Right cardiac atrium (tissue), 5 donors: ENCODE data around the gene EPB41L4A. TPM values are rescaled to one million over a fixed set of nuclear protein-coding genes. Genes with fewer than 3 reads are reported as not detected.

Experiments used
- ATAC-seq, 2 donors: fragments of 200-7000 bp; cut with Tn5 transposase; one replicate each; pipeline versions ENCODE4 v1.8.0 to v1.9.1; 2020; ENCODE audit warnings: moderate library complexity in 2 of 2, mild to moderate bottlenecking in 1 of 2
- DNase-seq, 3 donors: peaks; one replicate each; pipeline ENCODE4 v3.0.0-alpha.2; 2020
- H3K27ac ChIP-seq: one replicate; pipeline ENCODE4 v1.5.1; 2013; ENCODE audit warnings: mild to moderate bottlenecking, low read length, control low read depth, moderate library complexity
- H3K27me3 ChIP-seq: one replicate; pipeline ENCODE4 v1.6.1; 2013; ENCODE audit not compliant: control insufficient read depth, insufficient read depth
- H3K4me1 ChIP-seq: one replicate; pipeline ENCODE4 v1.6.1; 2013; ENCODE audit warnings: low read length; ENCODE audit not compliant: control insufficient read depth, insufficient read depth
- H3K4me3 ChIP-seq: one replicate; pipeline ENCODE4 v1.5.1; 2013; ENCODE audit warnings: low read length, control low read depth
- H3K9me3 ChIP-seq: one replicate; pipeline ENCODE4 v1.6.1; 2013; ENCODE audit warnings: low read length; ENCODE audit not compliant: control insufficient read depth
- WGBS: extraction: QIAGEN DNeasy Blood & Tissue Kit; methylation state at CpG from one replicate; pipeline ENCODE4 v1.1.7; 2013; 5-methylcytosine and 5-hydroxymethylcytosine counted together
- intact Hi-C, 4 donors: fragments of 100-400 bp; cut with DNase I; formaldehyde crosslinking; loops; one replicate each; pipeline versions ENCODE4 v1.11.0 to v1.14.0; 2022 to 2023
- polyA plus RNA-seq: library from polyadenylated mRNA; stranded (reverse); fragments of 200-250 nt; gene quantifications from one replicate; pipeline ENCODE4 v1.2.3, GENCODE V29; 2013
- total RNA-seq, 4 donors: library from RNA; stranded (reverse); fragmentation: NEBNext Ultra II Directional; extraction: Animal tissue kit (Norgen Biotek cat#: 25700); gene quantifications; one replicate each; pipeline ENCODE4 v1.2.1, GENCODE V29; 2021
- donor health status: healthy with polysubstance abuse.
- donor health status: DM: no; HTN: yes; CAD: no.
- donor health status: DM: no; HTN: no; CAD: no.
- donor health status: DM: no; HTN: yes; CAD: no; lungs with severe emphysema.
- donor health status: DM: yes; HTN: yes; CAD: no.

EPB41L4A gene
- total and polyA plus RNA-seq, 5 donors: 9.2 to 43.7 (median 27.2) TPM

DNA sequence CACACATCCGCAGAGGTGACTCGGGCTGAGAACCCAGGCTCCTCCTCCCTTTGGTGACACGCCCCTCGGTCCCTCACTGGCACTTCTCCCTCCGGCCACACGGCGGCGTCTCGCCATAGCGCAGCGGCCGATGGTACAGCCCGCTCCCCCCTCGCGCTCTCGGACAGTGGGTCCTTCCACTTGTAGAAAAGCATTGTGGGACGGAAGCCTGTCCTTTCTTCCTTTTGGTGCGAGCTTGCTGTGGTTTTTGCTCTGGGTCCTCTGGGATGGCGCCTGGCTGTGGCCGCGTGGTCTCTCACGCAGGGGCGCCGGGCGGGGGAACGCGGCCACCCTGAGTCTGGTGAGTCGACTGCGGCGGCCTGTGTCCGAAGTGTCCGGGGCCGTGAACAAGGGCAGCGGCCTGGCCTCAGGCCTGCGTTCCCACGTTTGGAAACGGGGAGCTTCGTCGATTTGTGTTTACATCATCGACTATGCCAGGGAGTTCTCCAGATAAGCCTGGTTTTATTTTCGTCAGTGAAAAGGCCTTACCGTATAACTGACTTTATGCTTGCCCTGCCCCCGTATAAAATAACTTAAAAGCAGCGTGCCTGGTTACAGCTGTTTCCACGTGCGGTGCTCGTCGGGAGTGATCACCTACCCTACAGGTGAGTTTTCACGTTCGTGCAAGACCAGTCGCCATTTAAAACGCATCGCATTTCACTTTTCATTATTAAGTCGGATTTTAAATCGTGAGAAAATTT lies 258.3 kb downstream of the EPB41L4A start:
- Histone ChIP-seq H3K9me3 (no peaks in the 10 kb centered on the region), H3K27ac (peak overlapping the region; percentile 57), H3K27me3 (no peaks in the 10 kb centered on the region), H3K4me3 (peak overlapping the region; percentile 49), H3K4me1 (no peaks in the 10 kb centered on the region)
- ATAC-seq (peak; percentile 92 to 93), DNase-seq (peak; percentile 89 to 97 (median 95))
- under 1% methylated on average over 55 of the region's 55 CpGs for WGBS
- intact Hi-C loops: no loop called here

- no peak overlapping the region for H3K4me3 ChIP-seq
- no peaks in the 10 kb centered on the region for H3K27me3 ChIP-seq
- intact Hi-C loops: no loop called here
- ATAC-seq: peak; percentile 52 to 79
- WGBS: 35% methylated on average over 5 of the region's 5 CpGs
- H3K4me1 ChIP-seq: no peaks in the 10 kb centered on the region
- H3K27ac ChIP-seq: no peak overlapping the region
- no peaks in the 10 kb centered on the region for H3K9me3 ChIP-seq
- DNase-seq: peak; percentile 71 to 87 (median 81)
These were observed 259.6 kb downstream of the EPB41L4A start for GRCh38 chr5:112159435-112159834.

- Histone ChIP-seq H3K27ac (no peak overlapping the region), H3K27me3 (no peaks in the 10 kb centered on the region), H3K4me3 (no peak overlapping the region), H3K4me1 (no peaks in the 10 kb centered on the region), H3K9me3 (no peaks in the 10 kb centered on the region)
- DNase-seq (no peak), ATAC-seq (no peak)
- intact Hi-C loops: no loop called here
- 86% methylated on average over 3 of the region's 3 CpGs for WGBS
These were observed 262.9 kb downstream of the EPB41L4A start for GRCh38 chr5:112156211-112156610.

DNA sequence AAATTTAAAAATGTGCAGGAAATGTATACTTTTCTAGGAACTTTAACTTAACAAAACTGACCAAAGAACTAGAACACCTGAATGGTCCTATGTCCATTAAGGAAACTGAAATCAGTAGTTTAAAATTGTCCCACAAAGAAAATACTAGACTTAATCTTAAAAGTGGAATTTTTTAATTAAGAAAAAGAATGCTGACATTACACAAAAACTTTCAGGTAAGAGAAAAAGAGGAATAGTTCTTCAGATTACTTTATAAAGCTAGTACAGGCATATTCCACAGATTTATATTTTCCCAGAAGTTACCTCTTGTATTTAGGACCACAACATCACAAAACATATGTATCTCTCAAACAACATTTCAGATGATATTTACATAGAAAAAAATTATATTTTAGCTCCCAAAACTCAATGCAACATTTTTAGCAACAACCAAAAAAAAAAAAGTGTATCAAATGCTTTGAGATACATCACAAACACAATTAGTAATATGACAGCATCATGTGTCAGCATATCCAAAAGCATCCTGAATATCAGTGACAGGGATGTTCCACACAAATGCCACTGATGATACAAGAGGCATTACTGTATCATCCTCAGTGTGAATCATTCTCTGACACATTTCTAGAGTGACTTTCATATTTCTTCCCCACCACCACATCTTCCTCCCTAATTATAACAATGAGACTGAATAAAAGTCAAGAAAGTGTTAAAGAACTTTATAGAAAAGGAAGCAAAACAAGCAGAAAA lies 264.0 kb downstream of the EPB41L4A start:
- intact Hi-C loops: no loop called here
- no peaks in the 10 kb centered on the region for H3K9me3 ChIP-seq
- H3K4me3 ChIP-seq: no peak overlapping the region
- H3K27ac ChIP-seq: no peak overlapping the region
- H3K27me3 ChIP-seq: no peaks in the 10 kb centered on the region
- no peak for DNase-seq
- no peak for ATAC-seq
- no peaks in the 10 kb centered on the region for H3K4me1 ChIP-seq

GRCh38 chr5:112149727-112150126 lies 269.4 kb downstream of the EPB41L4A start:
- WGBS: 77% methylated on average over 4 of the region's 4 CpGs
- no peak for DNase-seq
- no peak overlapping the region for H3K4me3 ChIP-seq
- no peak overlapping the region for H3K27ac ChIP-seq
- peaks cover 2% of the 10 kb centered on the region for H3K4me1 ChIP-seq
- H3K9me3 ChIP-seq: no peaks in the 10 kb centered on the region
- H3K27me3 ChIP-seq: no peaks in the 10 kb centered on the region
- ATAC-seq: no peak
- intact Hi-C loops: loop anchor here (5.0 to 10.0 kb wide), 5 partner anchors 597 to 992 kb away; no protein-coding TSS in a partner anchor

DNA sequence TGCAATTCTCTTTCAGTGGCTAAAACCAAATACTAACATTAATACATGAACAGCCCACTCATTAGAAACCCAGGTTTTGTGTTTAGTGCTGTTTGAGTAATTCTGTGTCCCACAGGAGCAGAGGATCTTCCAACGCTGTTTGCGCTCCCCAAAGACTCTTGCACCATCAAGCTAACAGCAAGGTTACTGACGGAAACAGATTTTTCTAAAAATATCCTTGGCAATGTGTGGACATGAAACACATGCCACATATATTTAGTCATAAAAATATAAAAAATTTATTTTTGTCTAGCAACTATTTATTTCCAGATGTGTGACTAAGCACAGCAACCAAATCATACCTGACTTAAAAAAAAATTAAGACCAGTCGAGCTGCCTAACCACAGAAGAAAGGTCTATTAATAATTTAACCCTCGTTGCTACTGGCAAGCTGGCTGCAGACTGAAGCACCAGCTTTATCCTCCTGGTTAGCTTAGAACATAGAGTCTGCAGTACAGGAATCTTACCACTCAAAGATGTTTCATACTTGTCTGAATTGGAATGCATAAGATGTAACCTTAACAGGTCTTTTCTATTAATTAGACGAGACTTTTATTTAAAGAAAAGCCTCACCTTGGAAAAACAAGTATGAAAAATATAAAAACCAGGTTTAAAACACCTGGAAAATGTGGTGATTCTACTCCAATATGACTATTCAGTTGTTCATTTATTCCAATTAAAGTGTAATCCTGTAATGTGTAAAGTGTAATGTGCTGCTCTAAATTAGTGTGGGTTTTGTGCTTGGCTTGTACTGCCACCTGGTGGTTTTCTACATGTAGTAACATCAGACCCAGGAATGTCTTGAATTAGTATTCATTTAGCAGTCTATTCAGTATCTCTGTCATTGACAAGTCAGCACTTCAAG lies 272.5 kb downstream of the EPB41L4A start:
- WGBS: 33% methylated on average over 6 of the region's 6 CpGs
- Histone ChIP-seq H3K4me3 (no peak overlapping the region), H3K27ac (no peak overlapping the region), H3K27me3 (no peaks in the 10 kb centered on the region), H3K9me3 (no peaks in the 10 kb centered on the region), H3K4me1 (peaks cover 5% of the 10 kb centered on the region)
- ATAC-seq (peak; percentile 83 to 86), DNase-seq (peak in 1 of 3 donors; percentile 20)
- intact Hi-C loops: loop anchor here (5.0 to 10.0 kb wide), 5 partner anchors 594 to 989 kb away; no protein-coding TSS in a partner anchor

DNA sequence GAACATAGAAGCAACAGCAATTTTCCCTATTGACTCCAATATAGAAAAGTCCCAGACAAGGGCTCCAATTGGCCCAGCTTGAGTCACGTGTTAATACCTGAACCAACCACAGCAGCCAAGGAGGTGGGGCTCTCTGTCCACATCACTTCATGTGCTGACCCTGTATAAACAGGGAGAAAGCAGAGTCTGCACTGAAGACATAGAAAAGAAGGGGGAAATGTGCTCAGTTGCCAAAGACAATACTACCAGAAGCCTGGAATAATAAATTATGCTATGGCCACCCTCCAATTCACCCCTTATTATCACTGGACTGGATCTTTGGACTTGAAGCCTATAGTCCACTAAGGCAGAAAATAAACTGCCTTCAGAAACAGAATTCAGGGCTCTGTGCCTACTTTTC lies 275.4 kb downstream of the EPB41L4A start:
- WGBS: 64% methylated on average over 1 of the region's 1 CpG
- ATAC-seq (peak; percentile 32 to 46), DNase-seq (no peak)
- no peak overlapping the region for H3K4me3 ChIP-seq
- intact Hi-C loops: loop anchor here in 2 of 4 donors (5.0 to 10.0 kb wide), 2 partner anchors 591 to 609 kb away; no protein-coding TSS in a partner anchor
- no peak overlapping the region for H3K27ac ChIP-seq
- H3K9me3 ChIP-seq: no peaks in the 10 kb centered on the region
- no peaks in the 10 kb centered on the region for H3K27me3 ChIP-seq
- H3K4me1 ChIP-seq: peaks cover 5% of the 10 kb centered on the region

- ATAC-seq (peak; percentile 67 to 77), DNase-seq (peak in 1 of 3 donors; percentile 20)
- peaks cover 5% of the 10 kb centered on the region for H3K4me1 ChIP-seq
- no peaks in the 10 kb centered on the region for H3K9me3 ChIP-seq
- 49% methylated on average over 3 of the region's 3 CpGs for WGBS
- intact Hi-C loops: loop anchor here in 2 of 4 donors (5.0 to 10.0 kb wide), 2 partner anchors 591 to 608 kb away; no protein-coding TSS in a partner anchor
- no peaks in the 10 kb centered on the region for H3K27me3 ChIP-seq
- H3K27ac ChIP-seq: no peak overlapping the region
- no peak overlapping the region for H3K4me3 ChIP-seq
These were observed 276.3 kb downstream of the EPB41L4A start for GRCh38 chr5:112142769-112143270.

DNA sequence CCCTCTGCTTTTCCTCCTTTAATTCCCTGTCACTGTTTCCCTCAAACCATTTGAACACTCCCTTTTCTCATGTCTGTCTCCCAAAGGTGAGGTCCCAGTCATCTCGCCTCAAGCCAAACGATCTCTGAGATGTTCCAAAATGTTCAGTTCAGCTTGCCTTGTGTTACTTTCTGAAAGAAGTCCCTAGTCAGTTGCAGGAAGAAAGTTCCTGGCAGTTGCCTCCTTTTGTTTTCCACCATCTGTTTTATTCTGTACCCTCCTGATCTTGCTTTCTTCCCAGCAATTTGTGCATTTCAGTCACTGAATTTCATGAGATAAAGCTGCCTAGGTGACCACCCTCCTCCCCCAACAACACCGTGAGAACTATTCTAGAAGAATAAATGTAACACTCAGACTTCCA lies 277.5 kb downstream of the EPB41L4A start:
- ATAC-seq: no peak
- Histone ChIP-seq H3K27ac (no peak overlapping the region), H3K4me1 (peaks cover 4% of the 10 kb centered on the region), H3K27me3 (no peaks in the 10 kb centered on the region), H3K4me3 (no peak overlapping the region), H3K9me3 (no peaks in the 10 kb centered on the region)
- WGBS: 92% methylated on average over 3 of the region's 3 CpGs
- intact Hi-C loops: loop anchor here in 2 of 4 donors (5.0 to 10.0 kb wide), 2 partner anchors 589 to 607 kb away; no protein-coding TSS in a partner anchor
- DNase-seq: no peak

- DNase-seq (no peak), ATAC-seq (no peak)
- peaks cover 3% of the 10 kb centered on the region for H3K4me1 ChIP-seq
- no peaks in the 10 kb centered on the region for H3K9me3 ChIP-seq
- WGBS: 83% methylated on average over 2 of the region's 2 CpGs
- H3K27me3 ChIP-seq: no peaks in the 10 kb centered on the region
- no peak overlapping the region for H3K4me3 ChIP-seq
- no peak overlapping the region for H3K27ac ChIP-seq
- intact Hi-C loops: no loop called here
These were observed 280.6 kb downstream of the EPB41L4A start for GRCh38 chr5:112138526-112138925.
